ENCODE data around the gene PAEP.
"Not testable (repeated sequence)": the region's sequence is repeated elsewhere in the genome, so short reads cannot be mapped to it uniquely, and the experiment has no call there.

Gene PAEP

GRCh38 chr9:135561391-135562234 is at the start of gene PAEP:
PAEP (plus strand) TSS chr9:135561756.
- DNase-seq (ENCODE audit: low read depth, low spot score): no peak

- DNase-seq (ENCODE audit: low read depth, low spot score): no peak
These were observed 49.3 kb upstream of the PAEP start for GRCh38 chr9:135512241-135512603.

GRCh38 chr9:135512904-135513303 is 48.7 kb upstream of the PAEP start:
- DNase-seq (ENCODE audit: low read depth, low spot score): no peak

- DNase-seq (ENCODE audit: low read depth, low spot score): no peak
These were observed 48.2 kb upstream of the PAEP start for GRCh38 chr9:135513351-135513846.

- DNase-seq (ENCODE audit: low read depth, low spot score): not testable (repeated sequence)
These were observed 47.6 kb upstream of the PAEP start for GRCh38 chr9:135513906-135514305.

- DNase-seq (ENCODE audit: low read depth, low spot score): no peak
These were observed 47.0 kb upstream of the PAEP start for GRCh38 chr9:135514342-135515082.

GRCh38 chr9:135515083-135515951 is 46.2 kb upstream of the PAEP start:
- DNase-seq (ENCODE audit: low read depth, low spot score): no peak

- no peak for DNase-seq (ENCODE audit: low read depth, low spot score)
These were observed 45.3 kb upstream of the PAEP start for GRCh38 chr9:135516132-135516860.

GRCh38 chr9:135517407-135517822 is 44.1 kb upstream of the PAEP start:
- no peak for DNase-seq (ENCODE audit: low read depth, low spot score)

- no peak for DNase-seq (ENCODE audit: low read depth, low spot score)
These were observed 42.2 kb upstream of the PAEP start for GRCh38 chr9:135519179-135519971.

GRCh38 chr9:135520916-135521607 is 40.5 kb upstream of the PAEP start, which contains the start of gene LCN1:
LCN1 (plus strand) TSS chr9:135521440; CDS start chr9:135521498, 58 bp downstream.
- no peak for DNase-seq (ENCODE audit: low read depth, low spot score)

GRCh38 chr9:135521608-135522095 is 39.9 kb upstream of the PAEP start:
- no peak for DNase-seq (ENCODE audit: low read depth, low spot score)

- DNase-seq (ENCODE audit: low read depth, low spot score): no peak
These were observed 39.2 kb upstream of the PAEP start for GRCh38 chr9:135522137-135522877.

GRCh38 chr9:135522931-135523330 is 38.6 kb upstream of the PAEP start:
- no peak for DNase-seq (ENCODE audit: low read depth, low spot score)

GRCh38 chr9:135523521-135524129 is 37.9 kb upstream of the PAEP start:
- no peak for DNase-seq (ENCODE audit: low read depth, low spot score)

- no peak for DNase-seq (ENCODE audit: low read depth, low spot score)
These were observed 37.3 kb upstream of the PAEP start for GRCh38 chr9:135524130-135524861.

- no peak for DNase-seq (ENCODE audit: low read depth, low spot score)
These were observed 36.1 kb upstream of the PAEP start for GRCh38 chr9:135525241-135526088.
